Erythroblast (primary cell): ENCODE data around the gene CELSR2.

Experiments used
- GATA1 ChIP-seq: IDR thresholded peaks from 2 replicates; pipeline ENCODE4 v1.6.1; 2011; ENCODE audit warnings: low read depth, mild to moderate bottlenecking, control low read depth, low read length, moderate library complexity
- POLR2A ChIP-seq: IDR thresholded peaks from 2 replicates; pipeline ENCODE4 v1.6.1; 2011; ENCODE audit warnings: mild to moderate bottlenecking, low read length

DNA sequence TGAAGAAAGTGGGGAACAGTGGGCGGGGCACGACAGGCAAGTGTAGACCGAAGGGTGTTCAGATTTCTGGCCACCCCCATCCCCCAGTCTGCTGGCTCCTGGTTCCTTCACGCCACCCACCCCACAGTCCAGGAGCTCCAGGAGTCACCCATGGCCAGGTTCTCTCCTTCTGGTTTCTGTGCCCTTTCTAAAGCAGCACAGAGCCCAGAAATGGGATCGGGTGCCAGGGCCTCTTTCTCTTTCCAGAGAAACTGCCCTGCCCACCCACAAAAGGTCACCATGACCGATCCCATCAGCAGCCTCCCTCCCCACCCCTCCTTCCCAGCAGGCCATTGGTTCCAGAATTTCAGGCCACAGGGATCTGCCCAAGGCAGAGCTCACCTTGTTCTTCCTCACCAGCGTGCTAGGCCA lies 3.2 kb upstream of the CELSR2 start:
- TF ChIP-seq POLR2A (no peak), GATA1 (no peak)
